G401 (cell line): ENCODE measurements around the gene COPS4. TPM values are rescaled to one million over a fixed set of nuclear protein-coding genes. Genes with fewer than 3 reads are reported as not detected.
A peak's percentile ranks its signal among the peaks of the same experiment; 100 is the strongest.
"Not testable (repeated sequence)": the region's sequence is repeated elsewhere in the genome, so short reads cannot be mapped to it uniquely, and the experiment has no call there.

Source experiments
- DNase-seq: peaks from one replicate; pipeline ENCODE4 v3.0.0-alpha.2; 2015; ENCODE audit warnings: low spot score
- in situ Hi-C: cut with HindIII; loops from 2 replicates; pipeline ENCODE4 v1.10.0; 2016; ENCODE audit warnings: low sequenced_read_pairs, mixed read lengths
- total RNA-seq: library from RNA; depleted of rRNA; stranded (reverse); fragments of >200 nt; shearing (Covaris generic); gene quantifications from 2 replicates; pipeline ENCODE4 v1.2.3, GENCODE V29; 2014; rRNA removed

COPS4 gene
- 166 and 173 TPM in 2 replicates for total RNA-seq

- in situ Hi-C loops, result no loop called here
- peak; percentile 100 for DNase-seq
These were observed at the start of gene COPS4 for GRCh38 chr4:83034630-83035494. Gene COPS4 (plus strand): TSS chr4:83035183. CDS start chr4:83035225, 42 bp downstream.

DNA sequence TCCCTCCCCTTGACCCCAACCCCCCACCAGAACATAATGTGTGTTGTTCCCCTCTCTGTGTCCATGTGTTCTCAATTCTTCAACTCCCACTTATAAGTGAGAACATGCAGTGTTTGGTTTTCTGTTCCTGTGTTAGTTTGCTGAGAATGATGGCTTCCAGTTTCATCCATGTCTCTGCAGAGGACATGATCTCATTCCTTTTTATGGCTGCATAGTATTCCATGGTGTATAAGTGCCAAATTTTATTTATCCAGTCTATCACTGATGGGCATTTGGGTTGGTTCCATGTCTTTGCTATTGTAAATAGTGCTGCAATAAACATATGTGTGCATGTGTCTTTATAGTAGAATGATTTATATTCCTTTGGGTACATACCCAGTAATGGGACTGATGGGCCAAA, 47.5 kb upstream of the COPS4 start:
- DNase-seq, in situ Hi-C loops: not testable (repeated sequence)

DNA sequence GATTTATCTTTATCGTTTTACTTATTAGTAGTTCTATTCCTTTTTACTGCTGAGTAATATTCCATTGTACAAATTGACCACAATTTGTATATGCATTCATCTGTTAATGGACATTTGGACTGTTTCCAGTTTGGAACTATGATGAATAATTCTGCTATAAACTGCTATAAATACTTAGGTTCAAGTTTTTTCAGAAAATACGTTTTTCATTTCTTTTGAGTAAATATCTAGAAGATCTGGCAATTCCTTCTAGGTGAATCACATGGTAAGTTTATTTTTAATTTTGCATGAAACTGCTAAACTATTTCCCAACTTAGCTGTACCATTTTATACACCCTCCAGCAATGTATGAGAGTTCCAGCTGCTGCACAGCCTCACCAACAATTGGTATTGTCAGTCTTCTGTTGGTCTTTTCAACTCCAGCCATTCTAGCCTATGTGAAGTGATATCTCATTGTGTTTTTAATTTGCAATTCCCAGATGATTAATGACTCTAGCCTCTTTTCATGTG, 46.6 kb upstream of the COPS4 start:
- in situ Hi-C loops, result no loop called here

DNA sequence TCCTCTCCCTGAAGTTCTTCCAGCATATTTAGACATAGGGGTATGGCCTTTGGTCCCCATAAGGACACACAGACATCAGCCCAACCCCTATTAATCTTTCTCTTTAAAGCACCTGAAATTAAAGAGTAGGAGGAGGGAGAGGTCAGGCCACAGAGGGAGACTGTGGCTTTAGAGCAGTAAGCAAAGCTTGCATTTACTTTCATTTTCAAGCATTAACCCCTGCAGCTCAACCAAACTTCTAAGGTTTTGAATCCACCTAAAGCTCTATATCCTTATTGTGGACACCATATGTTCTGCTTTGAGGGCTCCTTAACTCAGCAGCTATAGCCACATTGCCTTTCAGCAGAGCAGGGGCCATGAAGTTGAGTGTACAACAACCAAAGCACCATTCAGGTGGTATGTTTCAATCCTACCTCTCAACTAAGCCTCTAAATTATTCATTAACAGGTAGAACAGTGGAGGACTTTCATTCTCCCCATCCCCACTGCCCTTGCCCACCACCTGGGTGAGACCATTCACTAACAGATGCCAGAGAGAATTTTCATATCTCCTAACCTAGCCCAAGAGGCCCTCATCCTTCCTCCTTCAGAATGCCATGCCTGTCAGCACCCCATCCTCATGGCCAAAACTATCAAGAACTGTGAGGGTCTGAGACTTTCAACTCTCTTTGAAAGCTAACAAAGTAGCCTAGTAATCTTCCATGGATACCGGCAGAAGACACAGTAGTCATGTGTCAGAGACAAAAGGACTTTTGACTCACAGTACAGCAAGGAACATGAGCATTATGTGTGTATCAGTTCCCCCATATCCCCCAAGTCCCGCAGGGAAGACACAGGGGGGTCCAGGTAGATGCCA, 45.2 kb upstream of the COPS4 start:
- in situ Hi-C loops, result no loop called here
- DNase-seq, result no peak

More for the DNA sequence above, 46.6 kb upstream of the COPS4 start:
- DNase-seq, result no peak

DNA sequence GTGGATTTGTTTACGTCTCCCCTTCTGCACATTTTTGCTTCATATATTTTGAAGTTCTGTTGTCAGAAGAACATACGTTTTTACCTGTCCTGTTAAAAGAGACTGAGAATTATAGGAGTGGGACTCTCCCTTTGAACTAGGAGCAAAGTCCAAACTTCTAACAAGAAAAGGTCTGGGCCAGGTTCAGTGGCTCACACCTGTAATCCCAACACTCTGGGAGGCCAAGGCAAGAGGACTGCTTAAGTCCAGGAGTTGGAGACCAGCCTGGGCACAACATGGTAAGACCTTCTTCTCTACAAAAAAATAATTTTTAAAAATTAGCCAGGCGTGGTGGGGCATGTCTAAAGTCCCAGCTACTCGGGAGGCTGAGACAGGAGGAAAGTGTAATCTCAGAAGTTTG, 40.1 kb upstream of the COPS4 start:
- in situ Hi-C loops, result no loop called here
- no peak for DNase-seq

DNA sequence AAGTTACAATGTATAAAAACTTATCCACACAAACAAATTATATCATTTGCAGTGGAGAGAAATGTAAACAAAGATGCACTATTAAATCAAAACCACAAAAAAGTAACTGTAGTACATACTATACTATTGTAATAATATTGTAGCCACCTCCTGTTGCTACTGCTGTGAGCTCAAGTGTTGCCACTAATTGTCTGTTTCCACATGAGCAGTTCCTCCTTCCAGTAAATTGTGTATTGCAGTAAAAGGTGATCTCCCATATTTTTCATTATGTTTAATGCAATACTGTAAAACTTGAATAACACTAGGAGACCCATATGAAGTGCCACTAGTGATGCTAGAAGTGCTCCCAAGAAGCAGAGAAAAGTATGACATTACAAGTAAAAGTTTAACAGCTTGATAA, 36.1 kb upstream of the COPS4 start:
- in situ Hi-C loops, result no loop called here
- DNase-seq, result no peak

- in situ Hi-C loops, result no loop called here
- DNase-seq, result no peak
These were observed 32.7 kb upstream of the COPS4 start for GRCh38 chr4:83002329-83002728.

- in situ Hi-C loops, DNase-seq: not testable (repeated sequence)
These were observed 31.8 kb upstream of the COPS4 start for GRCh38 chr4:83003044-83003791.

GRCh38 chr4:83009529-83009928, 25.5 kb upstream of the COPS4 start:
- in situ Hi-C loops, result no loop called here
- no peak for DNase-seq

DNA sequence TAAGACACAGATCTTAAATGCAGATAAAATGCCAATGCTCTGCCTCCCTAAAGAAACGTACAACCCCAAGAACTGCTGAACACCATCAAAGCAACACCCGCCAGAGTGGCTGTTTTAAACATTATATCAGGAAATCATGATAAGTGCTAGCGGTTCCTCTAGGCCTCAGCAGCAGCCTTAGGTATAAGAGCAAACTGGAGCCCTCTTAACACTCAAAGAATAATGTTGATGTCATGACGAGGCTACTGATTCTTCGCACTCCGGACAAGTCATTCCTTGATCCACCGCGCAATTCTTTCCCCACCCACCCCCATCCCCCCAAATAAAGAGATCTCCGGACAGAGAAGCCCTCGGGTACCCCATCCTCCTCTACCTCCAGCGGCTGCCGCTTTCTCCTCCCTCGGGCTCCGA, 24.9 kb upstream of the COPS4 start:
- peak; percentile 31 for DNase-seq
- in situ Hi-C loops, result no loop called here

GRCh38 chr4:83010522-83011318, 24.3 kb upstream of the COPS4 start, which contains the start of gene LIN54:
Gene LIN54 (minus strand): TSS chr4:83010823. CDS start chr4:82984844, 25,979 bp downstream.
- in situ Hi-C loops, result no loop called here
- peak; percentile 69 for DNase-seq

DNA sequence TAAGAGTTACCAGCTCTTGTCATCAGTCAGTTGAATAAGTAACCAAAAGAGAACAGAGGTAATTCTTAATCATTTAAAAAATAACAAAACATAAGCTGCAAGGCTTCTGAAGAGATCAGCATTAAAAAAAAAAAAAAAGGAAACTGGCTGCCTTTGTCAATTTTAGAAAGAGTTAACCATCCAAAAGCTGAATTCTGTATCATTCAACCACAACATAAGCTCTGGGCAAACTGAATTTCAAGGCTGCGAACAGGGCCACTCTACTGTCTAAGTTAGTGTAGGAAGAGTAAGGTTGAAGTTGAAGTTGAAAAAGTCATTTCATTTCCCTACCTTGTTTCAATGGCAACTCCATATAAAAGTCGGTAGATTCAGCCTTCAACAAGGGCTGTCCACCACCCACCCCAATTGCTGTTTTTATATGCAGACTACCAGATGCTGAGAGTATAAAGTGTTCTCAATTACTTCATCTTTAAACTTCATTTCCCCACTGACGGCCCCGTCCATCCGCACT, 23.2 kb upstream of the COPS4 start:
- in situ Hi-C loops, result no loop called here
- peak; percentile 21 for DNase-seq

- in situ Hi-C loops, result no loop called here
- DNase-seq, result peak; percentile 13
These were observed 22.7 kb upstream of the COPS4 start for GRCh38 chr4:83012200-83012686.

- peak; percentile 99 for DNase-seq
- in situ Hi-C loops, result no loop called here
These were observed 22.1 kb upstream of the COPS4 start for GRCh38 chr4:83012687-83013419.

DNA sequence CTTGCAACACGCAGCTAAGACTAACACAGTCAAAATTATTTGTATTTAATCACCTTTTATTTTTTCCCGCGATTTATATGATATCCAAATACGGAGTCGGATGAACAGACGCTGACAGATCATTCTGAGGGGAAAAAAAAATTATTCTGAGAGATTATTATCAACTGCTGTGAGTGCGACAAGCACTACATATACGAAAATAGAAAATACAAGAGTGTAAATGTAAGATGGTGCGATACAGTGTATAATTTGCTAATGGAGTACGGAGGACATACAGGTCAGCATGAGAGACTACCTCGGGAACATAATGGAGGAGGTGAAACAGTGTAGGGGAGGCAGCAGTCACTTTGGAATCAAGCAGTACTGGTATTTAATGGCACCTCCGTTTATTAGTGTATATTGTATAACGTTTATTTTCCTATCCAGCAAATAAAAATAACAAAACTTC, 21.5 kb upstream of the COPS4 start:
- DNase-seq, result peak; percentile 48
- in situ Hi-C loops, result no loop called here

GRCh38 chr4:83013902-83014301, 21.1 kb upstream of the COPS4 start:
- no peak for DNase-seq
- in situ Hi-C loops, result no loop called here

DNA sequence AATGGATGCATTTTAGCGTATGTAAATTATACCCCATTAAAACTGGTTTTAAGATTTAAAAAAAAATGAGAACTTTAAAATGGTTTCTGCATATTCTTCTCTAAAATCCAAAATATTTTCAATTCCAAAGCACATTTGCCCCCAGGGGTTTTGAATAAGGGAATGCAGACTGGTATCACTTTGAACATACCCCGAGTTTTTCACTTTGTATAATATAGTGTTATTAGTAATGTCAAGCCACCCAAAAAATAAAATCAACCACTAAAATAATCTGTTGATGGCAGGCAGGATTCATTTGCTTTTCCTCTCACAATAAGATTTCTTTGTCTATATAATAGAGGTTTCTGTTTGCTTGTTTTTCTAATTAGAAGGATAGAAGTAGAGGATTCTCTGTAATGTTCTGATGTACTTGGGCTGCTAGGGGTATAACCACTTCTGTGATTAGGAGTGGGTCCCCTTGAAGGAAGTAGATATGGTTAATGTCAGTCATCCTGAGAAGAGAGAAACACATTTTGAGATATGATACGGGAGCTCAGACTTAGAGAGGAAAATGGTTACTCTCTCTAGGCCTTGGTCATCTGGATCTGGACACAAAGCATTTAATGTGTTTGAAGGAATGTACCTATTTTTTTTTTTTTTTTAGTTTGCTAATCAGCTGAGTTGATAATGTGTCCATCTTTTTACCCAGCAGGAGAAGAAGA, 15.0 kb upstream of the COPS4 start:
- DNase-seq, result no peak
- in situ Hi-C loops, result no loop called here
